ENCODE data around the gene IRF2.

The IRF2 gene

GRCh38 chr4:184386271-184386781 lies 88.0 kb downstream of the IRF2 start:
- no peak for TF ChIP-seq MAX (IDR thresholded peaks at IDR 0.05; ENCODE audit: low read depth, low read length)
- no peak for TF ChIP-seq POLR2A (IDR thresholded peaks at IDR 0.05; ENCODE audit: extremely low read depth, insufficient read length)
- DNase-seq (ENCODE audit: low read depth) = no peak
- H3K4me3 ChIP-seq (ENCODE audit: low read depth, low read length) = no peak overlapping the region

- DNase-seq (ENCODE audit: low read depth) = no peak
- TF ChIP-seq MAX (IDR thresholded peaks at IDR 0.05; ENCODE audit: low read depth, low read length) = no peak
- TF ChIP-seq CTCF (IDR thresholded peaks at IDR 0.05; ENCODE audit: low read depth, low read length) = no peak
- TF ChIP-seq POLR2A (IDR thresholded peaks at IDR 0.05; ENCODE audit: extremely low read depth, insufficient read length) = no peak
- TF ChIP-seq MYC (IDR thresholded peaks at IDR 0.05; ENCODE audit: low read depth, low read length) = no peak
- H3K4me3 ChIP-seq (ENCODE audit: low read depth, low read length) = no peak overlapping the region
These were observed 88.6 kb downstream of the IRF2 start for GRCh38 chr4:184385705-184386141.

- H3K4me3 ChIP-seq (ENCODE audit: low read depth, low read length) = no peak overlapping the region
- TF ChIP-seq MAX (IDR thresholded peaks at IDR 0.05; ENCODE audit: low read depth, low read length) (no peak), MYC (IDR thresholded peaks at IDR 0.05; ENCODE audit: low read depth, low read length) (no peak), POLR2A (IDR thresholded peaks at IDR 0.05; ENCODE audit: extremely low read depth, insufficient read length) (no peak), CTCF (IDR thresholded peaks at IDR 0.05; ENCODE audit: low read depth, low read length) (no peak)
- no peak for DNase-seq (ENCODE audit: low read depth)
These were observed 89.4 kb downstream of the IRF2 start for GRCh38 chr4:184384810-184385557.

- H3K4me3 ChIP-seq (ENCODE audit: low read depth, low read length) = peak overlapping the region; percentile 30
- peak; percentile 70 for DNase-seq (ENCODE audit: low read depth)
These were observed 90.1 kb downstream of the IRF2 start for GRCh38 chr4:184384056-184384809.

GRCh38 chr4:184383497-184384055 lies 90.8 kb downstream of the IRF2 start:
- peak overlapping the region; percentile 30 for H3K4me3 ChIP-seq (ENCODE audit: low read depth, low read length)

More at GRCh38 chr4:184384056-184384809, 90.1 kb downstream of the IRF2 start:
- TF ChIP-seq MAX (IDR thresholded peaks at IDR 0.05; ENCODE audit: low read depth, low read length) = no peak

More at GRCh38 chr4:184383497-184384055, 90.8 kb downstream of the IRF2 start:
- no peak for DNase-seq (ENCODE audit: low read depth)
- no peak for TF ChIP-seq CTCF (IDR thresholded peaks at IDR 0.05; ENCODE audit: low read depth, low read length)
- no peak for TF ChIP-seq MAX (IDR thresholded peaks at IDR 0.05; ENCODE audit: low read depth, low read length)
- no peak for TF ChIP-seq MYC (IDR thresholded peaks at IDR 0.05; ENCODE audit: low read depth, low read length)
- no peak for TF ChIP-seq POLR2A (IDR thresholded peaks at IDR 0.05; ENCODE audit: extremely low read depth, insufficient read length)
